GM23338 (cell line): ENCODE measurements around the gene WDSUB1. TPM values are rescaled to one million over a fixed set of nuclear protein-coding genes. Genes with fewer than 3 reads are reported as not detected.

ENCODE experiments used
- ATAC-seq: fragments of 200-7000 bp; cut with Tn5 transposase; 3 replicates; pipeline ENCODE4 v1.9.1; 2020
- DNase-seq: peaks from one replicate; pipeline ENCODE4 v3.0.0-alpha.2; 2015; ENCODE audit warnings: low spot score
- H2AFZ ChIP-seq: fragments of 200-600 bp; sonication (generic); 2 replicates; pipeline ENCODE4 v1.8.0; 2016; ENCODE audit warnings: antibody characterized with exemption, mild to moderate bottlenecking, moderate library complexity
- H3F3A ChIP-seq: fragments of 200-600 bp; sonication (generic); replicated peaks from 2 replicates; pipeline ENCODE4 v1.8.0; 2017; ENCODE audit warnings: antibody characterized with exemption, mixed run types, low read depth
- H3K27ac ChIP-seq: fragments of 200-600 bp; sonication (generic); 2 replicates; pipeline ENCODE4 v1.6.1; 2016; ENCODE audit warnings: low read depth
- H3K27me3 ChIP-seq: fragments of 200-600 bp; sonication (generic); 2 replicates; pipeline ENCODE4 v1.8.0; 2016; ENCODE audit warnings: mild to moderate bottlenecking, mixed run types, moderate library complexity; ENCODE audit not compliant: insufficient read depth
- H3K36me3 ChIP-seq: fragments of 200-600 bp; sonication (generic); 2 replicates; pipeline ENCODE4 v1.8.0; 2016; ENCODE audit warnings: mild to moderate bottlenecking; ENCODE audit not compliant: insufficient read depth
- H3K4me1 ChIP-seq: fragments of 200-600 bp; sonication (generic); 2 replicates; pipeline ENCODE4 v1.8.0; 2016; ENCODE audit warnings: mild to moderate bottlenecking, moderate library complexity; ENCODE audit not compliant: insufficient read depth
- H3K4me2 ChIP-seq: fragments of 200-600 bp; sonication (generic); 2 replicates; pipeline ENCODE4 v1.7.1; 2017; ENCODE audit warnings: mixed run types
- H3K4me3 ChIP-seq: fragments of 200-600 bp; sonication (generic); 2 replicates; pipeline ENCODE4 v1.6.1; 2016; ENCODE audit warnings: mixed run types
- H3K79me2 ChIP-seq: fragments of 200-600 bp; sonication (generic); replicated peaks from 2 replicates; pipeline ENCODE4 v1.8.0; 2017; ENCODE audit warnings: mild to moderate bottlenecking; ENCODE audit not compliant: insufficient read depth
- H3K9me2 ChIP-seq: fragments of 200-600 bp; sonication (generic); 2 replicates; pipeline ENCODE4 v1.8.0; 2017; ENCODE audit not compliant: insufficient read depth
- H4K20me1 ChIP-seq: fragments of 200-600 bp; sonication (generic); replicated peaks from 2 replicates; pipeline ENCODE4 v1.8.0; 2017; ENCODE audit warnings: mild to moderate bottlenecking; ENCODE audit not compliant: insufficient read depth
- H3K27ac Mint-ChIP-seq: 2 replicates; pipeline ENCODE4 v1.8.0; 2020; ENCODE audit warnings: inconsistent platforms, mild to moderate bottlenecking, moderate library complexity, mixed read lengths
- H3K27me3 Mint-ChIP-seq: 3 replicates; pipeline ENCODE4 v1.8.0; 2022; ENCODE audit warnings: low read depth, mild to moderate bottlenecking, moderate library complexity, mixed read lengths, inconsistent platforms; ENCODE audit not compliant: insufficient read depth, poor library complexity
- H3K36me3 Mint-ChIP-seq: 3 replicates; pipeline ENCODE4 v1.8.0; 2021; ENCODE audit warnings: low read depth, mild to moderate bottlenecking, inconsistent platforms, moderate library complexity, mixed read lengths
- H3K4me1 Mint-ChIP-seq: 3 replicates; pipeline ENCODE4 v1.8.0; 2020; ENCODE audit warnings: mild to moderate bottlenecking, inconsistent platforms, mixed read lengths
- H3K4me3 Mint-ChIP-seq: 3 replicates; pipeline ENCODE4 v1.8.0; 2021; ENCODE audit warnings: moderate library complexity, mild to moderate bottlenecking, inconsistent platforms, mixed read lengths
- H3K9me3 Mint-ChIP-seq: 3 replicates; pipeline ENCODE4 v1.8.0; 2020; ENCODE audit warnings: moderate library complexity, mild to moderate bottlenecking, inconsistent platforms, mixed read lengths
- CREB1 ChIP-seq: fragments of 250-450 bp; sonication (Bioruptor Pico); IDR thresholded peaks from 2 replicates; pipeline ENCODE4 v1.5.0; 2020; ENCODE audit warnings: low read depth, mild to moderate bottlenecking, moderate library complexity
- EZH2 ChIP-seq: fragments of 200-600 bp; sonication (generic); IDR thresholded peaks from one replicate; pipeline ENCODE4 v1.8.0; 2017; ENCODE audit warnings: antibody characterized with exemption, mild to moderate bottlenecking, low read depth; ENCODE audit not compliant: unreplicated experiment
- EZH2phosphoT487 ChIP-seq: fragments of 200-600 bp; sonication (generic); IDR thresholded peaks from one replicate; pipeline ENCODE4 v1.8.1; 2018; ENCODE audit warnings: antibody characterized with exemption; ENCODE audit not compliant: unreplicated experiment
- JUNB ChIP-seq: IDR thresholded peaks from one replicate; pipeline ENCODE4 v1.6.1; 2016; ENCODE audit warnings: antibody characterized with exemption; ENCODE audit not compliant: unreplicated experiment
- NANOG ChIP-seq: IDR thresholded peaks from 2 replicates; pipeline ENCODE4 v1.6.1; 2016; ENCODE audit warnings: antibody characterized with exemption, borderline replicate concordance
- POLR2AphosphoS5 ChIP-seq: IDR thresholded peaks from 2 replicates; pipeline ENCODE4 v1.6.1; 2016; ENCODE audit warnings: antibody characterized with exemption, low read depth
- STAT1 ChIP-seq: IDR thresholded peaks from one replicate; pipeline ENCODE4 v1.6.1; 2016; ENCODE audit warnings: antibody characterized with exemption; ENCODE audit not compliant: unreplicated experiment
- ZNF114 ChIP-seq: fragments of 250-450 bp; sonication (Bioruptor Pico); IDR thresholded peaks from 2 replicates; pipeline ENCODE4 v1.5.0; 2020; ENCODE audit warnings: mild to moderate bottlenecking, moderate library complexity
- ZNF331 ChIP-seq: fragments of 250-450 bp; sonication (Bioruptor Pico); IDR thresholded peaks from 2 replicates; pipeline ENCODE4 v1.5.0; 2020; ENCODE audit warnings: low read depth, mild to moderate bottlenecking, moderate library complexity
- polyA plus RNA-seq: library from polyadenylated mRNA; unstranded; fragments of >200 nt; fragmentation: Nextera tagmentation; extraction: Ambion mirVana; gene quantifications from 2 replicates; pipeline ENCODE4 v1.2.1, GENCODE V29; 2016
- total RNA-seq: library from RNA; depleted of rRNA; stranded (reverse); fragments of >200 nt; shearing (Covaris generic); gene quantifications from 2 replicates; pipeline ENCODE4 v1.2.3, GENCODE V29; 2014
- TF ChIP-seq, protein P1 (sequence below): IDR thresholded peaks from 2 replicates; pipeline ENCODE4 v1.6.1; 2016; ENCODE audit warnings: antibody characterized with exemption
- TF ChIP-seq, protein P2 (sequence below): fragments of 250-450 bp; sonication (Bioruptor Pico); IDR thresholded peaks from 2 replicates; pipeline ENCODE4 v1.5.0; 2020; ENCODE audit warnings: mild to moderate bottlenecking, moderate library complexity
- TF ChIP-seq, protein P3 (sequence below), 2 experiments: fragments of 200-600 bp in 1 of 2; sonication (generic) in 1 of 2; conservative IDR thresholded peaks; 2 replicates each; pipeline versions ENCODE4 v1.5.1 to v1.6.1; 2016 to 2017; ENCODE audit warnings: antibody characterized with exemption in 2 of 2, low read depth in 2 of 2, mild to moderate bottlenecking in 2 of 2, moderate library complexity in 1 of 2
- TF ChIP-seq, protein P4 (sequence below): IDR thresholded peaks from one replicate; pipeline ENCODE4 v1.6.1; 2018; ENCODE audit warnings: antibody characterized with exemption; ENCODE audit not compliant: unreplicated experiment

Gene WDSUB1
- total and polyA plus RNA-seq, 2 experiments from 2014 or later = 9.9 to 12.2 TPM

DNA sequence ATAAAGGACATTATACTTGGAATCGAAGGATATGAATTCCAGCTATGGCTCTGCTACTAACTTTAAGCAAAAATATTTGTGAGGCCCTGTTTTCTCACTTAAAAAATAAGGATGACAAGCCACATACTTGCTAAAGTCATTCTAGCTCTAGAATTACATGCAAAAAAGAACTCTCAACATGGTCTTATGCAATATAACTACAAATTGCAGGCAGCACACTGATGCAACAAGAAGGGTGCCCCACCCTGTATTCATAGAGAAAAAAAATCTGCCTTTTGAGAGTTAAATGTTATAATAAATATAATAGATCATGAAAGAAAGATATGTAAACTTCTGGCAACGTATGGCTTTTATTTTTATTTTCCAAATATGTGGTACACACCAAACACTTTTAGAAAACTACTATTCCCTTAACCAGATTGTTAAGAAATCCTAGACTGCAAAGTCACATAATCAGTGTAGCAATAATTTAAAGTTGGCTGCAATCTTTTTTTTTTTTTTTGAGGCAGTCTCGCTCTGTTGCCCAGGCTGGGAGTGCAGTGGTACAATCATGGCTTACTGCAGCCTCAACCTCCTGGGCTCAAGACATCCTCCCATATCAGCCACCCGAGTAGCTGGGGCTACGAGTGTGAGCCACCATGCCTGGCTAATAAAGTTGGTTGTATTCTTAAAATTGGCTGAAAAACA is 40.2 kb upstream of the WDSUB1 start:
- no peaks in the 10 kb centered on the region for H3K36me3 ChIP-seq
- no peak for ATAC-seq
- no peaks in the 10 kb centered on the region for H3K9me3 Mint-ChIP-seq

More for the DNA sequence above, 40.2 kb upstream of the WDSUB1 start:
- Histone ChIP-seq H3K4me2 (no peak overlapping the region), H3K4me3 (no peak overlapping the region), H3K9me2 (no peaks in the 10 kb centered on the region), H3F3A (no peaks in the 10 kb centered on the region), H3K27ac (no peak overlapping the region; the same call in 1 of the 2 replicates), H3K4me1 (no peaks in the 10 kb centered on the region), H3K27me3 (no peaks in the 10 kb centered on the region), H4K20me1 (0 out of 2 replicates have a peak, but pooled peaks cover 3% of the 10 kb centered on the region), H2AFZ (no peak overlapping the region), H3K79me2 (no peaks in the 10 kb centered on the region)
- no peak for TF ChIP-seq ZNF114 (CRISPR knock-in tag)
- no peak for TF ChIP-seq STAT1
- TF ChIP-seq, protein P1, sequence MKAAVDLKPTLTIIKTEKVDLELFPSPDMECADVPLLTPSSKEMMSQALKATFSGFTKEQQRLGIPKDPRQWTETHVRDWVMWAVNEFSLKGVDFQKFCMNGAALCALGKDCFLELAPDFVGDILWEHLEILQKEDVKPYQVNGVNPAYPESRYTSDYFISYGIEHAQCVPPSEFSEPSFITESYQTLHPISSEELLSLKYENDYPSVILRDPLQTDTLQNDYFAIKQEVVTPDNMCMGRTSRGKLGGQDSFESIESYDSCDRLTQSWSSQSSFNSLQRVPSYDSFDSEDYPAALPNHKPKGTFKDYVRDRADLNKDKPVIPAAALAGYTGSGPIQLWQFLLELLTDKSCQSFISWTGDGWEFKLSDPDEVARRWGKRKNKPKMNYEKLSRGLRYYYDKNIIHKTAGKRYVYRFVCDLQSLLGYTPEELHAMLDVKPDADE = no peak
- TF ChIP-seq JUNB = no peak
- no peak for TF ChIP-seq POLR2AphosphoS5
- TF ChIP-seq, protein P2, sequence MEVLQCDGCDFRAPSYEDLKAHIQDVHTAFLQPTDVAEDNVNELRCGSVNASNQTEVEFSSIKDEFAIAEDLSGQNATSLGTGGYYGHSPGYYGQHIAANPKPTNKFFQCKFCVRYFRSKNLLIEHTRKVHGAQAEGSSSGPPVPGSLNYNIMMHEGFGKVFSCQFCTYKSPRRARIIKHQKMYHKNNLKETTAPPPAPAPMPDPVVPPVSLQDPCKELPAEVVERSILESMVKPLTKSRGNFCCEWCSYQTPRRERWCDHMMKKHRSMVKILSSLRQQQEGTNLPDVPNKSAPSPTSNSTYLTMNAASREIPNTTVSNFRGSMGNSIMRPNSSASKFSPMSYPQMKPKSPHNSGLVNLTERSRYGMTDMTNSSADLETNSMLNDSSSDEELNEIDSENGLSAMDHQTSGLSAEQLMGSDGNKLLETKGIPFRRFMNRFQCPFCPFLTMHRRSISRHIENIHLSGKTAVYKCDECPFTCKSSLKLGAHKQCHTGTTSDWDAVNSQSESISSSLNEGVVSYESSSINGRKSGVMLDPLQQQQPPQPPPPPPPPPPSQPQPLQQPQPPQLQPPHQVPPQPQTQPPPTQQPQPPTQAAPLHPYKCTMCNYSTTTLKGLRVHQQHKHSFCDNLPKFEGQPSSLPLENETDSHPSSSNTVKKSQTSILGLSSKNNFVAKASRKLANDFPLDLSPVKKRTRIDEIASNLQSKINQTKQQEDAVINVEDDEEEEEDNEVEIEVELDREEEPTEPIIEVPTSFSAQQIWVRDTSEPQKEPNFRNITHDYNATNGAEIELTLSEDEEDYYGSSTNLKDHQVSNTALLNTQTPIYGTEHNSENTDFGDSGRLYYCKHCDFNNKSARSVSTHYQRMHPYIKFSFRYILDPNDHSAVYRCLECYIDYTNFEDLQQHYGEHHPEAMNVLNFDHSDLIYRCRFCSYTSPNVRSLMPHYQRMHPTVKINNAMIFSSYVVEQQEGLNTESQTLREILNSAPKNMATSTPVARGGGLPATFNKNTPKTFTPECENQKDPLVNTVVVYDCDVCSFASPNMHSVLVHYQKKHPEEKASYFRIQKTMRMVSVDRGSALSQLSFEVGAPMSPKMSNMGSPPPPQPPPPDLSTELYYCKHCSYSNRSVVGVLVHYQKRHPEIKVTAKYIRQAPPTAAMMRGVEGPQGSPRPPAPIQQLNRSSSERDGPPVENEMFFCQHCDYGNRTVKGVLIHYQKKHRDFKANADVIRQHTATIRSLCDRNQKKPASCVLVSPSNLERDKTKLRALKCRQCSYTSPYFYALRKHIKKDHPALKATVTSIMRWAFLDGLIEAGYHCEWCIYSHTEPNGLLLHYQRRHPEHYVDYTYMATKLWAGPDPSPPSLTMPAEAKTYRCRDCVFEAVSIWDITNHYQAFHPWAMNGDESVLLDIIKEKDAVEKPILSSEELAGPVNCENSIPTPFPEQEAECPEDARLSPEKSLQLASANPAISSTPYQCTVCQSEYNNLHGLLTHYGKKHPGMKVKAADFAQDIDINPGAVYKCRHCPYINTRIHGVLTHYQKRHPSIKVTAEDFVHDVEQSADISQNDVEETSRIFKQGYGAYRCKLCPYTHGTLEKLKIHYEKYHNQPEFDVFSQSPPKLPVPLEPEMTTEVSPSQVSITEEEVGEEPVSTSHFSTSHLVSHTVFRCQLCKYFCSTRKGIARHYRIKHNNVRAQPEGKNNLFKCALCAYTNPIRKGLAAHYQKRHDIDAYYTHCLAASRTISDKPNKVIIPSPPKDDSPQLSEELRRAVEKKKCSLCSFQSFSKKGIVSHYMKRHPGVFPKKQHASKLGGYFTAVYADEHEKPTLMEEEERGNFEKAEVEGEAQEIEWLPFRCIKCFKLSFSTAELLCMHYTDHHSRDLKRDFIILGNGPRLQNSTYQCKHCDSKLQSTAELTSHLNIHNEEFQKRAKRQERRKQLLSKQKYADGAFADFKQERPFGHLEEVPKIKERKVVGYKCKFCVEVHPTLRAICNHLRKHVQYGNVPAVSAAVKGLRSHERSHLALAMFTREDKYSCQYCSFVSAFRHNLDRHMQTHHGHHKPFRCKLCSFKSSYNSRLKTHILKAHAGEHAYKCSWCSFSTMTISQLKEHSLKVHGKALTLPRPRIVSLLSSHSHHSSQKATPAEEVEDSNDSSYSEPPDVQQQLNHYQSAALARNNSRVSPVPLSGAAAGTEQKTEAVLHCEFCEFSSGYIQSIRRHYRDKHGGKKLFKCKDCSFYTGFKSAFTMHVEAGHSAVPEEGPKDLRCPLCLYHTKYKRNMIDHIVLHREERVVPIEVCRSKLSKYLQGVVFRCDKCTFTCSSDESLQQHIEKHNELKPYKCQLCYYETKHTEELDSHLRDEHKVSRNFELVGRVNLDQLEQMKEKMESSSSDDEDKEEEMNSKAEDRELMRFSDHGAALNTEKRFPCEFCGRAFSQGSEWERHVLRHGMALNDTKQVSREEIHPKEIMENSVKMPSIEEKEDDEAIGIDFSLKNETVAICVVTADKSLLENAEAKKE (CRISPR knock-in tag) = no peak
- no peak for TF ChIP-seq NANOG
- TF ChIP-seq EZH2phosphoT487 = no peak
- TF ChIP-seq, protein P3, sequence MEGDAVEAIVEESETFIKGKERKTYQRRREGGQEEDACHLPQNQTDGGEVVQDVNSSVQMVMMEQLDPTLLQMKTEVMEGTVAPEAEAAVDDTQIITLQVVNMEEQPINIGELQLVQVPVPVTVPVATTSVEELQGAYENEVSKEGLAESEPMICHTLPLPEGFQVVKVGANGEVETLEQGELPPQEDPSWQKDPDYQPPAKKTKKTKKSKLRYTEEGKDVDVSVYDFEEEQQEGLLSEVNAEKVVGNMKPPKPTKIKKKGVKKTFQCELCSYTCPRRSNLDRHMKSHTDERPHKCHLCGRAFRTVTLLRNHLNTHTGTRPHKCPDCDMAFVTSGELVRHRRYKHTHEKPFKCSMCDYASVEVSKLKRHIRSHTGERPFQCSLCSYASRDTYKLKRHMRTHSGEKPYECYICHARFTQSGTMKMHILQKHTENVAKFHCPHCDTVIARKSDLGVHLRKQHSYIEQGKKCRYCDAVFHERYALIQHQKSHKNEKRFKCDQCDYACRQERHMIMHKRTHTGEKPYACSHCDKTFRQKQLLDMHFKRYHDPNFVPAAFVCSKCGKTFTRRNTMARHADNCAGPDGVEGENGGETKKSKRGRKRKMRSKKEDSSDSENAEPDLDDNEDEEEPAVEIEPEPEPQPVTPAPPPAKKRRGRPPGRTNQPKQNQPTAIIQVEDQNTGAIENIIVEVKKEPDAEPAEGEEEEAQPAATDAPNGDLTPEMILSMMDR (conservative IDR thresholded peaks at IDR 0.05; ENCODE audit: low read depth in 2 of 2) = no peak
- no peak for TF ChIP-seq ZNF331 (CRISPR knock-in tag)
- no peak for TF ChIP-seq CREB1 (CRISPR knock-in tag)
- TF ChIP-seq, protein P4, sequence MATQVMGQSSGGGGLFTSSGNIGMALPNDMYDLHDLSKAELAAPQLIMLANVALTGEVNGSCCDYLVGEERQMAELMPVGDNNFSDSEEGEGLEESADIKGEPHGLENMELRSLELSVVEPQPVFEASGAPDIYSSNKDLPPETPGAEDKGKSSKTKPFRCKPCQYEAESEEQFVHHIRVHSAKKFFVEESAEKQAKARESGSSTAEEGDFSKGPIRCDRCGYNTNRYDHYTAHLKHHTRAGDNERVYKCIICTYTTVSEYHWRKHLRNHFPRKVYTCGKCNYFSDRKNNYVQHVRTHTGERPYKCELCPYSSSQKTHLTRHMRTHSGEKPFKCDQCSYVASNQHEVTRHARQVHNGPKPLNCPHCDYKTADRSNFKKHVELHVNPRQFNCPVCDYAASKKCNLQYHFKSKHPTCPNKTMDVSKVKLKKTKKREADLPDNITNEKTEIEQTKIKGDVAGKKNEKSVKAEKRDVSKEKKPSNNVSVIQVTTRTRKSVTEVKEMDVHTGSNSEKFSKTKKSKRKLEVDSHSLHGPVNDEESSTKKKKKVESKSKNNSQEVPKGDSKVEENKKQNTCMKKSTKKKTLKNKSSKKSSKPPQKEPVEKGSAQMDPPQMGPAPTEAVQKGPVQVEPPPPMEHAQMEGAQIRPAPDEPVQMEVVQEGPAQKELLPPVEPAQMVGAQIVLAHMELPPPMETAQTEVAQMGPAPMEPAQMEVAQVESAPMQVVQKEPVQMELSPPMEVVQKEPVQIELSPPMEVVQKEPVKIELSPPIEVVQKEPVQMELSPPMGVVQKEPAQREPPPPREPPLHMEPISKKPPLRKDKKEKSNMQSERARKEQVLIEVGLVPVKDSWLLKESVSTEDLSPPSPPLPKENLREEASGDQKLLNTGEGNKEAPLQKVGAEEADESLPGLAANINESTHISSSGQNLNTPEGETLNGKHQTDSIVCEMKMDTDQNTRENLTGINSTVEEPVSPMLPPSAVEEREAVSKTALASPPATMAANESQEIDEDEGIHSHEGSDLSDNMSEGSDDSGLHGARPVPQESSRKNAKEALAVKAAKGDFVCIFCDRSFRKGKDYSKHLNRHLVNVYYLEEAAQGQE = no peak
- TF ChIP-seq EZH2 = no peak
- no peak for DNase-seq
- H3K36me3 Mint-ChIP-seq = peaks cover 19% of the 10 kb centered on the region; the same call in 2 of the 3 replicates
- no peak overlapping the region for H3K27ac Mint-ChIP-seq
- H3K4me3 Mint-ChIP-seq = no peak overlapping the region
- no peaks in the 10 kb centered on the region for H3K4me1 Mint-ChIP-seq
- peaks cover 2% of the 10 kb centered on the region for H3K27me3 Mint-ChIP-seq
